ENCODE results near the gene AGMO. TPM values are rescaled to one million over a fixed set of nuclear protein-coding genes. Genes with fewer than 3 reads are reported as not detected.

Gene AGMO
- polyA plus RNA-seq, 1 donor from 2014 or later: not detected

DNA sequence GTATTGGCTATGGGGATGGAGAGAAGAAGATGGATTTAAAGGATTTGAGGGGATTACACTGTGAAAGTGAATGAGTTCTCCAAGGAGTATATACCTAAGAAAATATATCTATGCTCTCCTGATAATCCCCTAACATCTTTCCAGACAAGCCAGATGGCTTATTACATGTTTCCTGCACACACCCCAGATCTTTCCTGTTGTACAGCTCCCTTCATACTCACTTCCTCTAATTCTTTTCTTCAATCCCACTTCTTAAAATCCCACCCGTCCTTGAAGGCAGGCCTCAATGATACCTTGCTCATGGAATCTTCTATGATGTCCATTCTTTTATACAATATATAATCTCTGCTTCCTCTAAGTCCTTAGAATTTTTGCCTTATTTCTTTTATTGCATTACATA, 342.1 kb downstream of the AGMO start:
- Histone ChIP-seq H3K36me3 (ENCODE audit: insufficient read depth, low read length) (no peaks in the 10 kb centered on the region), H3K9ac (ENCODE audit: low read length) (no peak overlapping the region), H3K4me2 (ENCODE audit: low read length) (no peak overlapping the region), H3K27ac (ENCODE audit: low read length) (no peak overlapping the region), H3K9me3 (ENCODE audit: low read length) (no peaks in the 10 kb centered on the region), H4K20me1 (ENCODE audit: insufficient read depth) (no peaks in the 10 kb centered on the region), H3K79me2 (replicated peaks; ENCODE audit: insufficient read depth, low read length) (no peaks in the 10 kb centered on the region), H3F3A (ENCODE audit: insufficient read depth, low read length, poor library complexity, severe bottlenecking) (no peaks in the 10 kb centered on the region), H3K9me2 (ENCODE audit: insufficient read depth, low read length) (no peaks in the 10 kb centered on the region), H3K27me3 (ENCODE audit: insufficient read depth, low read depth, low read length) (no peaks in the 10 kb centered on the region), H3K4me3 (ENCODE audit: low read length) (no peak overlapping the region), H2AFZ (ENCODE audit: low read depth, low read length) (no peak overlapping the region)
- TF ChIP-seq POLR2AphosphoS5 (IDR thresholded peaks at IDR 0.05) (no peak), RAD21 (conservative IDR thresholded peaks at IDR 0.05) (no peak), EP300 (conservative IDR thresholded peaks at IDR 0.05; ENCODE audit: poor library complexity, severe bottlenecking) (no peak)
- TF ChIP-seq, protein P1, sequence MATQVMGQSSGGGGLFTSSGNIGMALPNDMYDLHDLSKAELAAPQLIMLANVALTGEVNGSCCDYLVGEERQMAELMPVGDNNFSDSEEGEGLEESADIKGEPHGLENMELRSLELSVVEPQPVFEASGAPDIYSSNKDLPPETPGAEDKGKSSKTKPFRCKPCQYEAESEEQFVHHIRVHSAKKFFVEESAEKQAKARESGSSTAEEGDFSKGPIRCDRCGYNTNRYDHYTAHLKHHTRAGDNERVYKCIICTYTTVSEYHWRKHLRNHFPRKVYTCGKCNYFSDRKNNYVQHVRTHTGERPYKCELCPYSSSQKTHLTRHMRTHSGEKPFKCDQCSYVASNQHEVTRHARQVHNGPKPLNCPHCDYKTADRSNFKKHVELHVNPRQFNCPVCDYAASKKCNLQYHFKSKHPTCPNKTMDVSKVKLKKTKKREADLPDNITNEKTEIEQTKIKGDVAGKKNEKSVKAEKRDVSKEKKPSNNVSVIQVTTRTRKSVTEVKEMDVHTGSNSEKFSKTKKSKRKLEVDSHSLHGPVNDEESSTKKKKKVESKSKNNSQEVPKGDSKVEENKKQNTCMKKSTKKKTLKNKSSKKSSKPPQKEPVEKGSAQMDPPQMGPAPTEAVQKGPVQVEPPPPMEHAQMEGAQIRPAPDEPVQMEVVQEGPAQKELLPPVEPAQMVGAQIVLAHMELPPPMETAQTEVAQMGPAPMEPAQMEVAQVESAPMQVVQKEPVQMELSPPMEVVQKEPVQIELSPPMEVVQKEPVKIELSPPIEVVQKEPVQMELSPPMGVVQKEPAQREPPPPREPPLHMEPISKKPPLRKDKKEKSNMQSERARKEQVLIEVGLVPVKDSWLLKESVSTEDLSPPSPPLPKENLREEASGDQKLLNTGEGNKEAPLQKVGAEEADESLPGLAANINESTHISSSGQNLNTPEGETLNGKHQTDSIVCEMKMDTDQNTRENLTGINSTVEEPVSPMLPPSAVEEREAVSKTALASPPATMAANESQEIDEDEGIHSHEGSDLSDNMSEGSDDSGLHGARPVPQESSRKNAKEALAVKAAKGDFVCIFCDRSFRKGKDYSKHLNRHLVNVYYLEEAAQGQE (IDR thresholded peaks at IDR 0.05; ENCODE audit: borderline replicate concordance): no peak

DNA sequence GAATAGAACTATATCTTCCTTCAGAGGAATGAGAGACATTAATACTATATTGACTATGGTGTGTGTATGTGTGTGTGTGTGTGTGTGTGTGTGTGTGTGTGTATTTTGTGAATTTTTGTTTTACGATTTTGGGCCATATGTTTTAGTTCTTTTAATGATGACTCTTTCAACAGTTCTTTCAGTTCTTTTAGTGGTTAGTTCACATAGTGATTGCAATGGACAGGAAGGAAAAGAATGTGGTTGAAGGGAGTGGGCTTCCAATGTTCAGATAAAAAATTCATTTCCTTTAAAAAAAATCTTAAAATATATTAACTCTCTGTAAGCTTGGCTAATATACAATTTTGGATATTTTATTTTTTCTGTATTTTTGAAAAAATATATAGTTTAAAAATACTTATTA, 343.6 kb downstream of the AGMO start:
- H3K4me2 ChIP-seq (ENCODE audit: low read length): no peak overlapping the region
- no peaks in the 10 kb centered on the region for H3K9me2 ChIP-seq (ENCODE audit: insufficient read depth, low read length)
- no peak overlapping the region for H2AFZ ChIP-seq (ENCODE audit: low read depth, low read length)
- no peaks in the 10 kb centered on the region for H3K79me2 ChIP-seq (replicated peaks; ENCODE audit: insufficient read depth, low read length)
- no peak for TF ChIP-seq SMC3 (conservative IDR thresholded peaks at IDR 0.05; ENCODE audit: poor library complexity)
- no peak for TF ChIP-seq EZH2 (IDR thresholded peaks at IDR 0.05; ENCODE audit: borderline replicate concordance, insufficient read depth, low read length, poor library complexity, severe bottlenecking)
- no peak for TF ChIP-seq MXI1 (conservative IDR thresholded peaks at IDR 0.05; ENCODE audit: poor library complexity, severe bottlenecking)
- TF ChIP-seq POLR2AphosphoS5 (IDR thresholded peaks at IDR 0.05): no peak
- TF ChIP-seq, protein P1 (IDR thresholded peaks at IDR 0.05; ENCODE audit: borderline replicate concordance): no peak
- no peak for TF ChIP-seq TAF1 (IDR thresholded peaks at IDR 0.05; ENCODE audit: low read depth)
- TF ChIP-seq EP300 (conservative IDR thresholded peaks at IDR 0.05; ENCODE audit: poor library complexity, severe bottlenecking): no peak
- TF ChIP-seq, protein P2, sequence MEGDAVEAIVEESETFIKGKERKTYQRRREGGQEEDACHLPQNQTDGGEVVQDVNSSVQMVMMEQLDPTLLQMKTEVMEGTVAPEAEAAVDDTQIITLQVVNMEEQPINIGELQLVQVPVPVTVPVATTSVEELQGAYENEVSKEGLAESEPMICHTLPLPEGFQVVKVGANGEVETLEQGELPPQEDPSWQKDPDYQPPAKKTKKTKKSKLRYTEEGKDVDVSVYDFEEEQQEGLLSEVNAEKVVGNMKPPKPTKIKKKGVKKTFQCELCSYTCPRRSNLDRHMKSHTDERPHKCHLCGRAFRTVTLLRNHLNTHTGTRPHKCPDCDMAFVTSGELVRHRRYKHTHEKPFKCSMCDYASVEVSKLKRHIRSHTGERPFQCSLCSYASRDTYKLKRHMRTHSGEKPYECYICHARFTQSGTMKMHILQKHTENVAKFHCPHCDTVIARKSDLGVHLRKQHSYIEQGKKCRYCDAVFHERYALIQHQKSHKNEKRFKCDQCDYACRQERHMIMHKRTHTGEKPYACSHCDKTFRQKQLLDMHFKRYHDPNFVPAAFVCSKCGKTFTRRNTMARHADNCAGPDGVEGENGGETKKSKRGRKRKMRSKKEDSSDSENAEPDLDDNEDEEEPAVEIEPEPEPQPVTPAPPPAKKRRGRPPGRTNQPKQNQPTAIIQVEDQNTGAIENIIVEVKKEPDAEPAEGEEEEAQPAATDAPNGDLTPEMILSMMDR (IDR thresholded peaks at IDR 0.05; ENCODE audit: poor library complexity, severe bottlenecking): no peak
- no peak for TF ChIP-seq RAD21 (conservative IDR thresholded peaks at IDR 0.05)
- H3K9me3 ChIP-seq (ENCODE audit: low read length): no peaks in the 10 kb centered on the region
- H3K27me3 ChIP-seq (ENCODE audit: insufficient read depth, low read depth, low read length): no peaks in the 10 kb centered on the region
- no peak overlapping the region for H3K9ac ChIP-seq (ENCODE audit: low read length)
- H3K27ac ChIP-seq (ENCODE audit: low read length): no peak overlapping the region
- H3K36me3 ChIP-seq (ENCODE audit: insufficient read depth, low read length): no peaks in the 10 kb centered on the region
- no peaks in the 10 kb centered on the region for H3F3A ChIP-seq (ENCODE audit: insufficient read depth, low read length, poor library complexity, severe bottlenecking)
- no peaks in the 10 kb centered on the region for H4K20me1 ChIP-seq (ENCODE audit: insufficient read depth)
- H3K4me3 ChIP-seq (ENCODE audit: low read length): no peak overlapping the region

Measured in neural cell (in vitro differentiated cells).